Loucy (cell line): ENCODE data around the gene HOXB1.

Experiments
- H2AFZ ChIP-seq: fragments of 200-600 bp; sonication (generic); 2 replicates; pipeline ENCODE4 v1.6.0; 2016; ENCODE audit warnings: antibody characterized with exemption, mild to moderate bottlenecking, low read length, moderate library complexity
- H3F3A ChIP-seq: fragments of 200-600 bp; 2 replicates; pipeline ENCODE4 v1.6.0; 2016; ENCODE audit warnings: antibody characterized with exemption, low read depth, mild to moderate bottlenecking
- H3K27me3 ChIP-seq: fragments of 200-600 bp; sonication (generic); 2 replicates; pipeline ENCODE4 v1.6.1; 2014; ENCODE audit warnings: low read length, mild to moderate bottlenecking; ENCODE audit not compliant: insufficient read depth, poor library complexity, severe bottlenecking
- H3K36me3 ChIP-seq: fragments of 200-600 bp; sonication (generic); 2 replicates; pipeline ENCODE4 v1.6.1; 2016; ENCODE audit warnings: low read length; ENCODE audit not compliant: insufficient read depth
- H3K4me1 ChIP-seq: fragments of 200-600 bp; sonication (generic); 2 replicates; pipeline ENCODE4 v1.5.1; 2014; ENCODE audit warnings: low read length, mild to moderate bottlenecking; ENCODE audit not compliant: insufficient read depth, poor library complexity, severe bottlenecking
- H3K4me2 ChIP-seq: fragments of 200-600 bp; sonication (generic); 2 replicates; pipeline ENCODE4 v1.6.0; 2014; ENCODE audit warnings: antibody characterized with exemption, low read length, low read depth, mild to moderate bottlenecking; ENCODE audit not compliant: poor library complexity, severe bottlenecking
- H3K4me3 ChIP-seq: fragments of 200-600 bp; sonication (generic); 2 replicates; pipeline ENCODE4 v1.5.1; 2014; ENCODE audit warnings: low read length, mild to moderate bottlenecking, mixed read lengths; ENCODE audit not compliant: poor library complexity, severe bottlenecking
- H3K79me2 ChIP-seq: fragments of 200-600 bp; sonication (generic); 2 replicates; pipeline ENCODE4 v1.6.1; 2014; ENCODE audit warnings: low read length; ENCODE audit not compliant: insufficient read depth
- H3K9ac ChIP-seq: fragments of 200-600 bp; sonication (generic); 2 replicates; pipeline ENCODE4 v1.6.0; 2014; ENCODE audit warnings: mild to moderate bottlenecking, low read depth, low read length, moderate library complexity; ENCODE audit not compliant: poor library complexity, severe bottlenecking
- H3K9me2 ChIP-seq: fragments of 200-600 bp; sonication (generic); replicated peaks from 2 replicates; pipeline ENCODE4 v1.6.1; 2016; ENCODE audit warnings: low read depth, low read length, mixed read lengths
- H3K9me3 ChIP-seq: fragments of 200-600 bp; sonication (generic); 2 replicates; pipeline ENCODE4 v1.6.1; 2014; ENCODE audit warnings: mild to moderate bottlenecking, antibody characterized with exemption, low read length, low read depth; ENCODE audit not compliant: insufficient read depth
- H4K20me1 ChIP-seq: fragments of 200-600 bp; sonication (generic); 2 replicates; pipeline ENCODE4 v1.6.0; 2014; ENCODE audit warnings: antibody characterized with exemption, low read length, mild to moderate bottlenecking; ENCODE audit not compliant: insufficient read depth, poor library complexity, severe bottlenecking
- CTCF ChIP-seq: fragments of 200-600 bp; sonication (generic); conservative IDR thresholded peaks from 2 replicates; pipeline ENCODE4 v1.5.1; 2014; ENCODE audit warnings: mild to moderate bottlenecking, antibody characterized with exemption, low read length
- EZH2phosphoT487 ChIP-seq: fragments of 200-600 bp; IDR thresholded peaks from 2 replicates; pipeline ENCODE4 v1.6.1; 2018; ENCODE audit warnings: antibody characterized with exemption, mild to moderate bottlenecking, moderate library complexity, borderline replicate concordance

HOXB1 gene

GRCh38 chr17:48523010-48523409, 7.8 kb downstream of the HOXB1 start:
- no peak overlapping the region for H2AFZ ChIP-seq
- no peaks in the 10 kb centered on the region for H3K27me3 ChIP-seq
- H3K4me2 ChIP-seq: no peak overlapping the region
- H3K9ac ChIP-seq: no peak overlapping the region
- H3K36me3 ChIP-seq: no peaks in the 10 kb centered on the region
- no peaks in the 10 kb centered on the region for H3K79me2 ChIP-seq
- TF ChIP-seq EZH2phosphoT487 (no peak), CTCF (peak; percentile 52)
- H3K9me2 ChIP-seq: no peaks in the 10 kb centered on the region
- H3K4me1 ChIP-seq: peaks cover 7% of the 10 kb centered on the region
- H4K20me1 ChIP-seq: no peaks in the 10 kb centered on the region
- H3K9me3 ChIP-seq: no peaks in the 10 kb centered on the region
- no peaks in the 10 kb centered on the region; the same call in 1 of the 2 replicates for H3F3A ChIP-seq
- no peak overlapping the region for H3K4me3 ChIP-seq

GRCh38 chr17:48522031-48522653, 8.7 kb downstream of the HOXB1 start:
- TF ChIP-seq EZH2phosphoT487 (no peak), CTCF (no peak)
- H3K9me2 ChIP-seq: no peaks in the 10 kb centered on the region
- no peaks in the 10 kb centered on the region for H3K27me3 ChIP-seq
- no peaks in the 10 kb centered on the region; the same call in 1 of the 2 replicates for H3F3A ChIP-seq
- H3K79me2 ChIP-seq: no peaks in the 10 kb centered on the region
- H3K4me1 ChIP-seq: peaks cover 7% of the 10 kb centered on the region
- H4K20me1 ChIP-seq: no peaks in the 10 kb centered on the region
- no peaks in the 10 kb centered on the region for H3K9me3 ChIP-seq
- H3K9ac ChIP-seq: no peak overlapping the region
- H3K36me3 ChIP-seq: no peaks in the 10 kb centered on the region
- no peak overlapping the region for H2AFZ ChIP-seq
- no peak overlapping the region for H3K4me2 ChIP-seq
- no peak overlapping the region for H3K4me3 ChIP-seq

GRCh38 chr17:48520631-48521079, 10.2 kb downstream of the HOXB1 start:
- H3K9me3 ChIP-seq: no peaks in the 10 kb centered on the region
- no peak overlapping the region for H3K4me2 ChIP-seq
- H4K20me1 ChIP-seq: no peaks in the 10 kb centered on the region
- no peaks in the 10 kb centered on the region for H3K79me2 ChIP-seq
- no peaks in the 10 kb centered on the region for H3K9me2 ChIP-seq
- no peak overlapping the region for H3K4me3 ChIP-seq
- no peak overlapping the region for H3K9ac ChIP-seq
- H2AFZ ChIP-seq: no peak overlapping the region
- peaks cover 7% of the 10 kb centered on the region for H3K4me1 ChIP-seq
- H3F3A ChIP-seq: no peaks in the 10 kb centered on the region; the same call in 1 of the 2 replicates
- no peaks in the 10 kb centered on the region for H3K27me3 ChIP-seq
- no peak for TF ChIP-seq CTCF
- no peak for TF ChIP-seq EZH2phosphoT487
- H3K36me3 ChIP-seq: no peaks in the 10 kb centered on the region
